Hematopoietic multipotent progenitor cell treated with erythropoietin and hydrocortisone succinate and interleukin-3 and kit ligand, for 8 days (in vitro differentiated cells): ENCODE measurements around the gene DDX25.
"Not testable (repeated sequence)": the region's sequence is repeated elsewhere in the genome, so short reads cannot be mapped to it uniquely, and the experiment has no call there.

Experiments used
- DNase-seq: peaks from one replicate; pipeline ENCODE4 v3.0.0-alpha.2; 2015

Gene DDX25

DNA sequence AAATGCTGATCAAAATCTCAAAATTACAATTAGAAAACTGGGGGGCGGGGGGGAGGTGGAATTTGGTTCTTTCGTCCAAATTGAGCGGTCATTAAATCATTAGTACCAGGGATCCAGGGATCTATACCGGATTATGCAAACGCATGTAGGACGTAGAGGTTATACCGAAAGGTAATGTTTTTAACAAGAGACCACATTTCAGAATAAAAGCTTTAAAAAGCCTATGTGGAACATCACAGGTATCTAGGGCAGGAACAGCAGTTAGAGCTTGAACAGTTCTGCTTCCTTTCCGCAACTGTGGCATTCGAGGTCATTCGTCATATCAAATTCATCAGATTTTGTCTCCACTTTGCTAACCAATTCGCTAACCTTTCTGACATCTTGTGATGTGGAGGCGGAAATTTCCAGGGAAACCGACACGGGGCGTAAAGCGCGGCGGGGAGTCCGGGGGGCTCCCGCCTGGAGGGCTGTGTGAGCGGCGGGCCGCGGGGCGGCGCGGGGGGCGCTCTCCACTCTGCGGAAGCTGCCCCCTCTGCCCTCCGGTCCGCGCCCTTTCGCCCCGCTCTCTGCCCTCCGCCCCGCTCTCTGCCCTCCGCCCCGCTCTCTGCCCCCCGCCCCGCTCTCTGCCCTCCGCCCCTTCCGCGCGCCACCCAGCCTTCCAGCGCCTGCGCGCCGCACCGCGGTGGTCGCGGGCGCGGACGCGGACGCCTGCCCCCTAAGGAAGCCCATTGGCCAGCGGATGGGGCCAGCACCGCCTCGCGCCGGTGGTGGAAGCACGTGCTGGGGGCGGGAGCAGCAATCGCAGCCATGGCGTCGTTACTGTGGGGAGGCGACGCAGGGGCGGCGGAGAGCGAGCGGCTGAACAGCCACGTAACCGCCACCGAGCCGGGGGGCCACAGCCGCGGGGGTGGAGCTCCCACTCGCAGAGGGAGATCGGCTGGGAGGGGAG is at the start of gene DDX25:
Gene DDX25, plus strand, starts transcription at position 798 of the 949 bp plus-strand sequence. Its CDS starts 10 bp downstream, at position 808.
- no peak for DNase-seq

DNA sequence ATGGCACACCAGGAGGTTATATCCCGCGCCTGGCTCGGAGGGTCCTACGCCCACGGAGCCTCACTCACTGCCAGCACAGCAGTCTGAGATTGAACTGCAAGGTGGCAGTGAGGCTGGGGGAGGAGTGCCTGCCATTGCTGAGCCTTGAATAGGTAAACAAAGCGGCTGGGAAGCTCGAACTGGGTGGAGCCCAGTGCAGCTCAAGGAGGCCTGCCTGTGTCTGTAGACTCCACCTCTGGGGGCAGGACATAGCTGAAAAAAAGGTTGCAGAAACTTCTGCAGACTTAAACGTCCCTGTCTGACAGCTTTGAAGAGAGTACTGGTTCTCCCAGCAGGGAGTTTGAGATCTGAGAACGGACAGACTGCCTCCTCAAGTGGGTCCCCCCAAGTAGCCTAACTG is 46.6 kb upstream of the DDX25 start:
- DNase-seq, result not testable (repeated sequence)

DNA sequence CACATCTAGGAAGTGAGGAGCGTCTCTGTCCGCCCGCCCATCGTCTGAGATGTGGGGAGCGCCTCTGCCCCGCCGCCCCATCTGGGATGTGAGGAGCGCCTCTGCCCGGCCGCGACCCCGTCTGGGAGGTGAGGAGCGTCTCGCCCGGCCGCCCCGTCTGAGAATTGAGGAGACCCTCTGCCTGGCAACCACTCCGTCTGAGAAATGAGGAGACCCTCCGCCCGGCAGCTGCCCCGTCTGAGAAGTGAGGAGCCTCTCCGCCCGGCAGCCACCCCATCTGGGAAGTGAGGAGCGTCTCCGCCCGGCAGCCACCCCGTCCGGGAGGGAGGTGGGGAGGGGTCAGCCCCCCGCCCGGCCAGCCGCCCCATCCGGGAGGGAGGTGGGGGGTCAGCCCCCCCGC is 41.5 kb upstream of the DDX25 start:
- not testable (repeated sequence) for DNase-seq

DNA sequence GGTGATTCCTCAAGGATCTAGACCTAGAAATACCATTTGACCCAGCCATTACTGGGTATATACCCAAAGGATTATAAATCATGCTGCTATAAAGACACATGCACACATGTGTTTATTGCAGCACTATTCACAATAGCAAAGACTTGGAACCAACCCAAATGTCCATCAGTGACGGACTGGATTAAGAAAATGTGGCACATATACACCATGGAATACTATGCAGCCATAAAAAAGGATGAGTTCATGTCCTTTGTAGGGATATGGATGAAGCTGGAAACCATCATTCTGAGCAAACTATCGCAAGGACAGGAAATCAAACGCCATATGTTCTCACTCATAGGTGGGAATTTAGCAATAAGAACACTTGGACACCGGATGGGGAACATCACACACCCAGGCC is 39.0 kb upstream of the DDX25 start:
- DNase-seq, result not testable (repeated sequence)

DNA sequence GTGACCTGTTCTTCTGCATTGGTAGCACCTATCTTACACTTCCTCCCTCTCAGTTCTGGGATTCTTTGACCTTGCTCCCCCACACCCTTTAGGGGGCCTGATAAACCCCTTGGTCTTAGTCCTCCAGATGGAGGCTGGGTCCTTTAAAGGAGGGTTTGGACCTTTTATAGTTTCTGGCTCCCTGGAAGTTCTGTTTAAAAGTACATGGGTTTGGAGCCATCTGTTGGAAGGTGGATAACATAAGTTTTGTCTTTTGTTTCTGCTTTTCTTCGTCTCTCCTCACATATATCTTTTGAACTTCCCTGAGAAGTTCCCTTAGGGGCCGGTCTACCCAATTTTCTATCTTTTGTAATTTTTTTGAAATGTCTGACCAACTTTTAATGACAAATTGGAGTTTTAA is 34.8 kb upstream of the DDX25 start:
- DNase-seq, result no peak

DNA sequence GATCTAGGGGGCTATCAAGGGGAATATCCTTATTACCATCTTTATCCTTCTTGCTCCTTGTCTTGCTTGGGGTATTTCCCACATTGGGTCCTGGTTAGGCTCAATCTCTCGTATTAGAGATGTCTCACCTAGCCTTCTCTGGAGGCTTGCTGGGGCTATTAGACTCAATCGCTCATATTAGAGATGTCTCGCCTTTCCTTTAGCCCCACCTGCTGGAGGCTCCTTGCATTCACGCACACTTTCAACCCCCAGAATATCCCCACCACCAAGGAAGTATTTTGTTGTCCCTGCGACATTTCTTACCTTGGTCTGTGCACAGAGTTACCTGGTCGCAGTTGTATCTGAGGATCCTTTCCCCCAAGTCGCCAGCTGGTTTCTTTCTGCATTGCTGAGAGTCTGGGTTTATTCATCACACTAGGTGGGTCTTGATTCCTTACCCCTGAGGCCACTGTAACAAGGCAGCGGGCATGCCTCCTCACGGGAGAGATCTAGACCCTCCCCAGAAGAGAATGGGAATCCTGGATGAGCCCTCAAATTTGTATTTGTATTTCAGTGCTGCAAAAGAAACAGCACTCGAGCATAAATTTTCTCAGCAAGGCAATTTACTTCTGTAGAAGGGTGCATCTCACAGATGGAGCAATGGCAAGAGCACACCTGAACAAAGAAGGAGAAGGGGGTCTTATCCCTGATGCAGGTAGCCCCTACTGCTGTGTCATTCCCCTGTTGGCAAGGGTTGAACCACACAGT is 32.7 kb upstream of the DDX25 start:
- DNase-seq, result peak; percentile 56

DNA sequence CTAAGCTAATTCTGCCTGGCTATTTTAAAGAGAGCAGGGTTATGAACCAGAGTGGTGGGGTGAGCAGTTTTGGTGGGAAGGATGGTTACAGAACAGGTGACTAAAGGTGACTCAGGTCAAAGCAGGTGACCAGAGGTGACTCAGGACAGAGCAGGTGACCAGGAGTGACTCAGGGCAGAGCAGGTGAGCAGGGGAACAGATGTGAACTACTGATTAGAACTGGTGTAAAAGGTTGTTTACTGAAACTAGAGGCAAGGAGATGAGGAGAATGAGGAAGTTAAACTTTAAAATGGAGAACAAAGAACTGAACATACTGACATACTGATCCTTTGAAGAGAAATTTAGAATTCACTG is 32.2 kb upstream of the DDX25 start:
- no peak for DNase-seq

DNA sequence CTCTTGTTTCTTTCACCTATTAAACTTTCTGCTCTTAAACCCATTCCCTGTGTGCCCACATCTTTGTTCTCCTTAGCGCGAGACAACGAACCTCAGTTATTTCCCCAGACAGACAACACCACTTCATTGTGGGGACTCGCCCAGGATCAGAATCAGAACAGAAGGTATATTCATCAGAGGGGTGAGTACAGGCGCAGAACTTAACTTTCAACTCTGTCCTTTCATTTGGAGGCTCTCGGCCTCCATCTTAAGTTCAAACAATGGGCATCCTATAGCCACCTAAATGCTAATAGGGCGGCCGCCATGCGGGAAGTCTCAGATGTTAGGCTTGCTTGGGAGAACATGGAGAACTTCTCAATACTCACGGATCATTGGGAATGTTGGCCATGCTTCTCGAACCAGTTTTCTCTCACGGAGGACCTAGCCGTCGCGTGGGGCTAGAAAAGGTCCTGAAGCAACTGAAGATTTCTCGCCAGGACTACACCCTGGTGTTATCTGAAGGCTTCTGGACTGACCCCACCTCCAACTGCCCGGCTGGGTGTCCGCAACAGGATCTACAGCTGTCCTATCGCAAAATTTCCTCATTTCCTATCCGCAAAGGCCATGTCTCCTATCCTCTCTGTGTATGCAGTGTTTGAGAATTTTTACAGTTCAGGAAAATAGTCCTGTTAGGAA is 30.3 kb upstream of the DDX25 start:
- no peak for DNase-seq

DNA sequence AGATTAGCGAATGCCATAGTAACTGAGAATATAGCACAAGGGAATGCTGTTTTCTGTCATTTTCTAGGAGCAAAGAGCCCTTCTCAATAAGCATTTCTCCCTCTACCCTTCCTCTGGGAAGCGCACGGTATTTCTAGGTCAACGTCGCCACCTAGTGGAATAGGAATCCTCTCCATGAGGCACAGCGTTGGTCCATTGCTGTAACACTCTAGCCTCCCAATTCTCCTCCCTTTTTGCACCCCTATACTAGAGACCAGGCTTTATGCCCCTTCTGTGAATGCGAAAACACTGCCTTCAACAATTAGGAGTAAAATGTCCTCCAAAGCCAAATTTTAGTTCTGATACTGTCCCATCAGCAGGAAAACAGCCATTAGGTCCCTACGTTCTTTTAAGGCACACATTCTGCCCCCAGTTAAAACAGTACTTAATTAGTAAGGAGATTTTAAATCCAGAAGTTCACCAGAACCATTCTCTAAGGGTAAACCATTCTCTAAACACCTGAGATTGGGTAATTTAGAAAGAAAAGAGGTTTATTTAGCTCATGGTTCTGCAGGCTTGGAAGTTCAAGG is 29.7 kb upstream of the DDX25 start:
- DNase-seq, result peak; percentile 71

DNA sequence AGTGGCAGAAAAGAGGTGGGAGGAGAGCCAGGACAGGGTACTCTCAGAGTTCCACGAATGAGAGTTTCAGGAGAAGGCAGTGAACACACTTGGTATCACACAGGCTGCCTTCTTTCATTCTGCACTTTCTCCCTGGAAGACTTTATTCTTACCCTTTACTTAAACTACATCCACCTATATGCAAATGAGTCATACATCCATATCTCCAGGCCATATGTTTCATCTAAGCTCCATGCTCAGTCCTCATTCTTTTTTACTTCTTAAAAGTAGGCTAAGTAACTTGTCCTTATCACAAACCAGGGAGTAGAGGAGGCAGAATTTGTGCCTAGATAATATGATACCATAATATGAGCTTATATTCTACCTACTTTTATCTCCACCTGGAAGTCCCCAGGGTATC is 23.0 kb upstream of the DDX25 start:
- DNase-seq, result no peak

DNA sequence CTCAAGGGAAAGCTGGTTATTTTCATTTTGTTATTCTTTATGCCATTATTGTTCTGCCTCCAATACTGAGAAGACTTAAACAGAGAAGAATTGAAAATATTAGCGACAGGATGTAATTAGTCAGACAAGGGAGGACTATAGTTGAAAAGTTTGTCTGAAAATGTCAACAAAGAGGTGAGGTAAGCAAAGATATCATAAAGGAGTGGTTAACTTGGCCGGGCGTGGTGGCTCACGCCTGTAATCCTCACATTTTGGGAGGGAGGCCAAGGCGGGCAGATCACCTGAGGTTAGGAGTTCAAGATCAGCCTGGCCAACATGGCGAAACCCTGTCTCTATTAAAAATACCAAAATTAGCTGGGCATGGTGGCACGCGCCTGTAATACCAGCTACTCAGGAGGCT is 20.9 kb upstream of the DDX25 start:
- DNase-seq, result no peak

DNA sequence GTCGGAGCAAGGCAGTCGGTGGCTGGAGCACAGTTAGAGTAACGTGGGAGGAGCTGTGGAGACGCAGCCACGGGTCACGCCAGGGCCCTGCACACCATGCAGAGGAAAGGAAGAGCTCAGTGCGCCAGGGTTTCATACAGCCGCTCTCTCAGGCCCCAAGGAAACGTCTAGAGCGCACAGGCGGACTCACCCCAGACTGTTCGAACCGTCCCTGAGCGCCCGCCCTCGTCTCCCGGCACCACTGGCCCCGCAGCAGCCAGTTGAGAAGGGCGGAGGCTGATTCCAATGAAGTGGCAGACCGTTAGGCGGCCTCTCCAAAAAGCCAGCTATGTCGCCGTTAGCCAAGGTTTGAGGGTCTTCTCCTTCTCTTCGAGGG is 17.3 kb upstream of the DDX25 start:
- DNase-seq, result peak; percentile 25

DNA sequence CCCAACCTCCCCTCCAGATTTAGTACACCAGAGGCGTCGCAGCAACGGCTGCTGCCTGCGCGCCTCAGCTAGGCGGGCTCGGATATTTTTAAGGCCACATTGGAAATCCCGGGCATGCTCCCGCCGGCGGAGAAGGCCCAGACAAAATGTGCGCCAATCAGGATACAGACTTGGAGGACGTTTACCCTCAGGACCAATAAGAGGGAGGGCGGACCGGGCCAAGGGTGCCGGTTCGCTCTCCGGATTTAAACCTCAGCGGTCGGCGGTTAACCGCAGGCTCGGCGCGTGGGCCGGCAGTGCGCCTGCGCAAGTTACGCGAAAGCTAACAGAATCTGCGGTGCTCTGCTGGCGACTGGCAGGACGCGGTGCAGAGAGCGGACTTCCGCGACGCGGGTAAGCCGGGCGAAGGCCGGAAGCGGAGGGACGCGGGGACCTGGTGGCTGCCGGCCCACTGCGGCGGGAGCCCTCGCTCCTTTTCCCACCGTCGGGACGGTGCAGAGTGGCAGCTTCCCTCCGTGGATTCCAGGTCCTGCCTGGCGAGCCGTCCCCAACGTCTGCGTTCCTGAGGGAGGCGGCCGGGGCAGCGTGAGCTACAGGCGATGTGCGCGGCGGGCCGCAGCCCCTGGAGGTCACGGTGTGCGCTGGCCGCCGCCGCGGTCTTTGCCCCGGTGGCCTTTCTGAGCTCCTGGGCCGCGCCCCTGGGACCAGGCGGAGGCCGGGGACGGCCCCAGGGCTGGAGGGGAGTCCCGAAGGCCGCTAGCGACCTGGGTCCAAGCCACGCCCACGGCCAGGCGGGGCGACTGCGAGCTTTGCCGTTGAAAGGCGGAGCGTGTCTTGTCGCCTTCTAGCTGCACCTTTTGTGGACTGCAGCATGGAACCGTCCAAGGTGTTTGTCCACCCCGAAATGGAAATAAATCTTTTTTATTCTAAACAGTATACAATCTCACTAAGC is 16.7 kb upstream of the DDX25 start, which contains the start of gene HYLS1:
Gene HYLS1, plus strand, starts transcription at position 296 of the 952 bp plus-strand sequence. CDS start 11,701 bp downstream, outside the sequence.
- DNase-seq, result peak; percentile 91

DNA sequence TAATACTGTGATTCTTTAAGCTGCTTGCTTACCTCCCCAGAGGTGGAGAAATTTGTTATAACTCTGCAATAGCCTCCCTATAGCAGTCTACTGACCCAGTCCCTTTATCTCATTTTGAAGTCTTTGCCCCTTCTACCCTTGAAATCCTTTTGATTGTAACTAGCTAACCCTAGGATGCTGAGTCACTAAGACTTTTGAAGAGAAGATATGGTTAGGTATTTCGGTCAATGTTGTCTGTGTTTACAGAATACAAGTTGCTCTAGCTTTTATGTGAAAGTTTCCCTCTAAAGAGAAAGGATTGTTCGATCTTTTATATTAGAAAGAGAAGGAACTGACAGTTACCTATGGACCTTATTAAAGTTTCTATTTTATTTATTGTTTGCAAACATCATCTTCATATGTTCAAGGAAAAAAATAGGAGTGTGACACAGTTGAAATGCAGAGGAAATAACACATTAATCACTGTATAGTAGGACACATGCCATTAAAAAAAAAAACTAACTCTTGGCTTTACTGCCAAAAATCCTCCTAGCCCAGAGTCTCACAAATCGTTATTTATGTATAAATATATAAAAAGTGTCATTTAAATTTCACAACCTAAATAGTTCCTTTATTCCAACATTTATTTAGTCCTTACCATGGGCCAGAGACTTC is 13.7 kb upstream of the DDX25 start:
- DNase-seq, result peak; percentile 6

DNA sequence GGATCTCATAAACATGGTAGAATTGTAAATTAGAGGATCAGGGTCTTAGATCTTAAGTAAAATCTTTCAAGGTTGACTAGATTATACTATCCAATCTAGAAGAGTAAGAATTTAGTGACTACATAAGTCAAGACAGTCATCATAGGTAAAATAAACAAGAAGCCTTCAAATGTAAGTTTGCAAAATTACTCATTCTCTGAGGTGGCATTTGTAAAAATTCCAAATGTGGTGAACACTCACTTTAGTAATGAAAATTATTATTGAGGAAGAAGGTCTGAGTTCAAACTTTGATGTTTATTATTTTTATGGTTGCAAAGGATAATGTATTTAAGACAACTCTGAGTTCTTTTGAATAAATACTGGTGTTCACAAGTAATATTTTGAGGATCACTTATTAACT is 12.2 kb upstream of the DDX25 start:
- no peak for DNase-seq

DNA sequence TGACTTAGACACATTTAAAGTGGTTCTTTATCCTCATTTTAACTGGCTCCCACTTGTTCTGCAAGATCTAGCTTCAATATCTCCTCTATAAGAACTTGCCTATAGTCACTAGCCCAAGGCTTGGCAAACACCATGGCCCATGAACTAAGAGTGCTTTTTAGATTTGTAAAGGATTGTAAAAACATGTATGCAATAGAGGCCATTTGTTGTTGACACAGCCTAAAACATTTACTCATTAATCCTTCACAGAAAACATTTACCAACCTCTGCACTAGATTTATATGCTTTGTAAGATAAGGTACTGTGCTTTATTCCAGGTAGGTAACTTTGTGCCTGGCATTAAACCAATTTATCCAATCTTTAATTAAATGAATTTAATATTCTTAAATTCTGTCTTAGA is 11.3 kb upstream of the DDX25 start:
- DNase-seq, result no peak

DNA sequence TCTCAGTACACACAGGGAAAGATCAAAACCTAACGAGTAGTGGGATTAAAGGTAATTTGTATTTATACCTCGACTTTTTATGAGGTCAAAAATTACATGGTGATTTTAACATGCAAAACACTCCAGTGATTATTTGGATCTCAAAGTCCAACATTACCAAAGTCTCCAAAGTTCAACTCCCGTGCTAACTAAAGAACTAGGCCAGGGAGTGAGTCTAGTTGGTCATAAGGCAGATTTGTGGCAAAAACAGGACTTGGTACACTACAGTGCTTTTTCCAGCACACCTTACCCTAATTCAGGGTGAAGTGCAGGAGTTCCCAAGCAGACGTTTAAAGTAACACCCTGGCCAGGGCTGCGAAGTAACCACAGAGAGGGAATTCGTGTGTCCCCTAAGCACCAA is 2.4 kb upstream of the DDX25 start:
- DNase-seq, result no peak

DNA sequence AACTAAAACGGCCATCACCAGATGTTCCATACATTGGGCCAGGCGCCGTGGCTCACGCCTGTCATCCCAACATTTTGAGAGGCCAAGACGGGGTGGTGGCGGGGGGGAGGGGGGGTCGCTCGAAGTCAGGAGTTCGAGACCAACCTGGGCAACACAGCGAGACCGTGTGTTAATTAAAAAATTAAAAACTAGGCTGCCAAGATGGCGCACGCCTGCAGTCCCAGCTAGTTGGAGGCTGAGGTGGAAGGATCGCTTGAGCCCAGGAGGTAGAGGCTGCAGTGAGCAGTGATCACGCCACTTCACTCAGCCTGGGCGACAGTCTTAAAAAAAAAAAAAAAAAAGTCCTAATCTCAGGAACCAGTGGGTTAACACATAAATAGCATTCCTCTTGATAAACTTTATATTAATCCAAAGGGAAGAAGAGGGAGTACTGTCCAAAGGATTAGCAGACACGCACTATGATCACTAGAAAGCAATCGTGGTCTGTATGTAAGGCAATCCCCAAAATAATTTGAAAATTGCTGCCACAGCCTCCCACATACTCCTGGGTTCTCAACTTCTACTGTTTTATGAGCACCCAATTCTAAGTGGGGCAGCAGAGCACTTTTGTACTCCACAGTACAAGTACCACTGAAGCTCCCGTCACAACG is 1.9 kb upstream of the DDX25 start:
- no peak for DNase-seq

DNA sequence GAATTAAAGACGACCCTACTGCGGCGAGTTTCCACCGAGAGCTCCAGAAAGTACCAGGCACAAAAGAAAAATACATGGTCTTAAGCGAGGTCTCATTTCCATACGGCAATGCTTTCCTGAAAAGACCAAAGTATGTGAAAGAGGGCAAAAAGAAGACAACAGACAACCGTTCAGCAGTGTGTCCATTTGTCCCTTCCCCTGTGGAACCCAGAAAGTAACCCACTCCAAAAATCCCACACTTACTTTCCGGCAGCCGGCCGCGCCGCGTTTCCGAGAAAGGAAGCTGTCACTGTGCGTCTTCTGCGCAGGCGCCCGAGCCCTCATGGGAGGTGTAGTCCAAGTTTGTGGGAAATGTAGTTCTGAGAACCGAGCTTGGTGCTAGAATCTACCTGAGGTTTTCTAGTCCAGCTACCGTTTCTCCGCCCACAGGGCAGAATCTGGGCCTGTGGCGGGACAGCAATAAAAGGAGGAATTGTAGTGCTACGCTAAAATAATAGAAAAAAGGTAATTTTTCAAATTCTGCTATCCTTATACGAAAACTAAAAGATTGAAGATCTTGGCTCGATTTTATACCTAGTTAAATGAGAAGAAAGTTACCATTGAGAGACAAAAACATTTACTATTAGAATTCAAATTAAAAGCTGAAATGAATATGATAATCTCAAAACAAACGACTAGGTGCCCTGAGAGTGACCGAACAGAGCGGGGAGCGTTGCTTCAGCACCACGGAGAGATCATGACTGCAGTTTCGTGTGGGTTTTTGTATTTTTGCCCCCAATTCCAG is 1.2 kb upstream of the DDX25 start, which contains the start of gene PUS3:
Gene PUS3, minus strand, starts transcription at position 280 of the 784 bp plus-strand sequence. CDS start 6,922 bp downstream, outside the sequence.
- peak; percentile 89 for DNase-seq

DNA sequence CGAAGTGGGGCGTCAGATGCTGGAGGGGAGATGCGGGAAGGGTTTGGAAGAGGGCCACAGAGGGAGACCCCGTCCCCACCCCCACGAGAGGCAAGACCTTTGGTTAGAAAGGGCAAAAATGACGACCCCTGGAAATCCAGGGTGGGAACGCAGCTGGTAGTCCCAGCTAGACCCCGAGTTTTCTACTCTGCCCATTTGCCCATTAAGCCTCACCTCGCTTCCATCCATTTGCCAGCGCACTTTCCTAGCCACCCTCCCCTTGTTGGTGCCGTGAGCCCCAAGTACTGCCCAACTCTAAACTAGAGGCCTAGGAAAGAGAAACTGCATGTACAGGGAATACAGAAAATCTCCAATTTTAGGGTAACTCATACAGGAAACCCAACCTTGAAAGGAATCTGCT is 370 bp downstream of the DDX25 start:
- no peak for DNase-seq
